HepG2 (cell line): ENCODE data around the gene SECTM1. TPM values are rescaled to one million over a fixed set of nuclear protein-coding genes. Genes with fewer than 3 reads are reported as not detected.
A peak's percentile ranks its signal among the peaks of the same experiment; 100 is the strongest.

Experiments used
- CBFB ChIP-seq: sonication (generic); formaldehyde crosslinking; IDR thresholded peaks from 2 replicates; pipeline ENCODE4 v1.4.0; 2020; ENCODE audit warnings: missing genetic modification reagents
- JUND ChIP-seq: sonication (generic); formaldehyde crosslinking; IDR thresholded peaks from 2 replicates; pipeline ENCODE4 v1.8.0; 2022; ENCODE audit warnings: mild to moderate bottlenecking, missing genetic modification reagents
- MAZ ChIP-seq, 2 experiments: sonication (generic) in 1 of 2; formaldehyde crosslinking in 1 of 2; IDR thresholded peaks; 2 replicates each; pipeline versions ENCODE4 v1.5.0 to v1.6.1; 2012 to 2020; ENCODE audit warnings: low read depth in 2 of 2, mild to moderate bottlenecking in 2 of 2, borderline replicate concordance in 1 of 2, improper control_type of control experiment in 1 of 2, low read length in 1 of 2, missing genetic modification reagents in 1 of 2, moderate library complexity in 1 of 2
- MYC ChIP-seq: sonication (generic); formaldehyde crosslinking; IDR thresholded peaks from 2 replicates; pipeline ENCODE4 v1.9.0; 2021; ENCODE audit warnings: missing genetic modification reagents, borderline replicate concordance
- PAF1 ChIP-seq: IDR thresholded peaks from 2 replicates; pipeline ENCODE4 v1.6.1; 2016; ENCODE audit warnings: missing genetic modification reagents, missing compliant biosample characterization
- RARA ChIP-seq: IDR thresholded peaks from 2 replicates; pipeline ENCODE4 v1.6.1; 2016; ENCODE audit warnings: missing genetic modification reagents, missing compliant biosample characterization
- RBAK ChIP-seq: sonication (generic); formaldehyde crosslinking; IDR thresholded peaks from 2 replicates; pipeline ENCODE4 v1.5.1; 2020; ENCODE audit warnings: mild to moderate bottlenecking, missing genetic modification reagents
- RXRA ChIP-seq: sonication (generic); formaldehyde crosslinking; IDR thresholded peaks from 2 replicates; pipeline ENCODE4 v1.5.1; 2020; ENCODE audit warnings: missing genetic modification reagents
- SIX1 ChIP-seq: sonication (generic); formaldehyde crosslinking; IDR thresholded peaks from 2 replicates; pipeline ENCODE4 v1.4.0; 2020; ENCODE audit warnings: missing genetic modification reagents, borderline replicate concordance
- TBL1XR1 ChIP-seq: fragments of 150-350 bp; IDR thresholded peaks from 2 replicates; pipeline ENCODE4 v1.6.1; 2014; ENCODE audit warnings: borderline replicate concordance, low read length; ENCODE audit not compliant: partially characterized antibody
- TEAD3 ChIP-seq: optimal IDR thresholded peaks from 2 replicates; pipeline ENCODE3; 2016; ENCODE audit warnings: borderline replicate concordance
- TFE3 ChIP-seq: IDR thresholded peaks from 2 replicates; pipeline ENCODE4 v1.6.1; 2016
- TSC22D2 ChIP-seq: sonication (generic); formaldehyde crosslinking; IDR thresholded peaks from 2 replicates; pipeline ENCODE4 v1.5.1; 2020; ENCODE audit warnings: missing genetic modification reagents, mild to moderate bottlenecking, borderline replicate concordance
- XBP1 ChIP-seq: sonication (generic); formaldehyde crosslinking; IDR thresholded peaks from 2 replicates; pipeline ENCODE4 v1.5.0; 2020; ENCODE audit warnings: missing genetic modification reagents
- ZIK1 ChIP-seq: sonication (generic); formaldehyde crosslinking; IDR thresholded peaks from 2 replicates; pipeline ENCODE4 v1.5.0; 2020; ENCODE audit warnings: mild to moderate bottlenecking, low read depth, missing genetic modification reagents, borderline replicate concordance
- ZMYM3 ChIP-seq: sonication (generic); formaldehyde crosslinking; IDR thresholded peaks from 2 replicates; pipeline ENCODE4 v1.5.1; 2020; ENCODE audit warnings: mild to moderate bottlenecking, missing genetic modification reagents
- ZNF256 ChIP-seq: sonication (generic); formaldehyde crosslinking; conservative IDR thresholded peaks from 2 replicates; pipeline ENCODE4 v1.4.0; 2020; ENCODE audit warnings: missing genetic modification reagents
- ZNF407 ChIP-seq: sonication (generic); formaldehyde crosslinking; IDR thresholded peaks from one replicate; pipeline ENCODE4 v1.5.1; 2020; ENCODE audit warnings: mild to moderate bottlenecking, missing genetic modification reagents; ENCODE audit errors: not compliant biosample characterization
- ZNF572 ChIP-seq: sonication (generic); formaldehyde crosslinking; IDR thresholded peaks from 2 replicates; pipeline ENCODE4 v1.5.1; 2020; ENCODE audit warnings: mild to moderate bottlenecking, missing genetic modification reagents
- ZNF839 ChIP-seq: sonication (generic); formaldehyde crosslinking; IDR thresholded peaks from 2 replicates; pipeline ENCODE4 v1.4.0; 2020; ENCODE audit warnings: missing genetic modification reagents, mild to moderate bottlenecking, borderline replicate concordance
- polyA plus RNA-seq, 8 experiments: library from polyadenylated mRNA; depleted of rRNA in 3 of 8; stranded (reverse) in 7 of 8; unstranded in 1 of 8; fragments of >200 nt; fragmentation: Illumina TruSeq in 4 of 8; extraction: Trizol in 4 of 8; gene quantifications; 2 replicates each; pipeline versions ENCODE4 v1.2.1 to v1.2.3, GENCODE V29; 2011 to 2016; ENCODE audit warnings: low read depth in 4 of 8, missing spikeins in 1 of 8, mixed read lengths in 1 of 8; ENCODE audit not compliant: insufficient read depth in 1 of 8
- total RNA-seq, 5 experiments: library from RNA; depleted of rRNA; stranded (reverse); fragments of >200 nt; fragmentation: Illumina TruSeq; extraction: Trizol; gene quantifications; 2 replicates each; pipeline ENCODE4 v1.2.3, GENCODE V29; 2016; ENCODE audit warnings: low read depth in 1 of 5

Gene SECTM1
- total and polyA plus RNA-seq, 2 of the 13 experiments (the other 11 are each of a cell fraction or from before 2014, with no cell fraction given), result 3.5 to 5.3 TPM

- peak; percentile 49 for TF ChIP-seq TEAD3
- TF ChIP-seq CBFB (CRISPR knock-in tag), result no peak
- no peak for TF ChIP-seq TBL1XR1
- TF ChIP-seq SIX1 (CRISPR knock-in tag), result 0 out of 2 replicates have a peak, but pooled peaks have one; percentile 25
- TF ChIP-seq MAZ (IDR thresholded peaks at IDR 0.05; ENCODE audit: borderline replicate concordance, low read depth, low read length), result no peak
- TF ChIP-seq MAZ (CRISPR knock-in tag; IDR thresholded peaks at IDR 0.05; ENCODE audit: low read depth), result no peak; the same call in 1 of the 2 replicates
- TF ChIP-seq ZIK1 (CRISPR knock-in tag), result peak; percentile 35; the same call in 1 of the 2 replicates
- TF ChIP-seq JUND (CRISPR knock-in tag), result no peak
- TF ChIP-seq TSC22D2 (CRISPR knock-in tag), result peak; percentile 59; the same call in 1 of the 2 replicates
- no peak for TF ChIP-seq PAF1
- TF ChIP-seq MYC (CRISPR knock-in tag), result peak; percentile 84
- TF ChIP-seq ZNF256, result no peak
- TF ChIP-seq RXRA, result peak; percentile 62
- TF ChIP-seq TFE3 (CRISPR knock-in tag), result 0 out of 2 replicates have a peak, but pooled peaks have one; percentile 42
- TF ChIP-seq XBP1 (CRISPR knock-in tag), result no peak
- TF ChIP-seq ZNF839 (CRISPR knock-in tag), result no peak
- TF ChIP-seq RARA (CRISPR knock-in tag), result 0 out of 2 replicates have a peak, but pooled peaks have one; percentile 21
- peak; percentile 74 for TF ChIP-seq ZNF407 (CRISPR knock-in tag)
- peak; percentile 90 for TF ChIP-seq ZMYM3 (CRISPR knock-in tag)
- TF ChIP-seq RBAK (CRISPR knock-in tag), result 0 out of 2 replicates have a peak, but pooled peaks have one; percentile 61
- TF ChIP-seq ZNF572 (CRISPR knock-in tag), result no peak
Observed at GRCh38 chr17:82320140-82320840, 13.3 kb downstream of the SECTM1 start (continued).
